Glutamatergic neuron (in vitro differentiated cells): ENCODE data around the gene MAB21L3. TPM values are rescaled to one million over a fixed set of nuclear protein-coding genes. Genes with fewer than 3 reads are reported as not detected.
A peak's percentile ranks its signal among the peaks of the same experiment; 100 is the strongest.

Source experiments
- DNase-seq: peaks from one replicate; pipeline ENCODE4 v3.0.0; 2022
- H3K27ac Mint-ChIP-seq: one replicate; pipeline ENCODE4 v1.8.0; 2020; ENCODE audit warnings: mild to moderate bottlenecking, mixed read lengths, inconsistent platforms; ENCODE audit not compliant: unreplicated experiment
- H3K27me3 Mint-ChIP-seq: one replicate; pipeline ENCODE4 v1.8.0; 2020; ENCODE audit warnings: mild to moderate bottlenecking, moderate library complexity, mixed read lengths, inconsistent platforms; ENCODE audit not compliant: unreplicated experiment
- H3K36me3 Mint-ChIP-seq: one replicate; pipeline ENCODE4 v1.8.0; 2020; ENCODE audit warnings: mild to moderate bottlenecking, mixed read lengths, inconsistent platforms; ENCODE audit not compliant: unreplicated experiment
- H3K4me1 Mint-ChIP-seq: one replicate; pipeline ENCODE4 v1.8.0; 2020; ENCODE audit warnings: mild to moderate bottlenecking, low read depth, mixed read lengths, inconsistent platforms; ENCODE audit not compliant: unreplicated experiment
- H3K4me3 Mint-ChIP-seq: one replicate; pipeline ENCODE4 v1.8.0; 2020; ENCODE audit warnings: mild to moderate bottlenecking, mixed read lengths, inconsistent platforms; ENCODE audit not compliant: unreplicated experiment
- H3K9me3 Mint-ChIP-seq: one replicate; pipeline ENCODE4 v1.8.0; 2020; ENCODE audit warnings: mild to moderate bottlenecking, moderate library complexity, mixed read lengths, inconsistent platforms; ENCODE audit not compliant: unreplicated experiment
- CTCF ChIP-seq: fragments of 200-600 bp; sonication (generic); IDR thresholded peaks from one replicate; pipeline ENCODE4 v1.5.0; 2021; ENCODE audit not compliant: partially characterized antibody, unreplicated experiment
- total RNA-seq: library from RNA; stranded (reverse); fragmentation: NEBNext Ultra II Directional; extraction: Animal tissue kit (Norgen Biotek cat#: 25700); gene quantifications from one replicate; pipeline ENCODE4 v1.2.1, GENCODE V29; 2021; ENCODE audit not compliant: unreplicated experiment

The MAB21L3 gene
- total RNA-seq, 1 donor from 2014 or later = 0.22 TPM

- no peak for DNase-seq
- TF ChIP-seq CTCF = no peak
- H3K27ac Mint-ChIP-seq = no peak overlapping the region
- H3K4me1 Mint-ChIP-seq = peaks cover 4% of the 10 kb centered on the region
- H3K27me3 Mint-ChIP-seq = peaks cover 4% of the 10 kb centered on the region
- H3K36me3 Mint-ChIP-seq = peaks cover 13% of the 10 kb centered on the region
- H3K4me3 Mint-ChIP-seq = peak overlapping the region; percentile 14
- H3K9me3 Mint-ChIP-seq = peaks cover 4% of the 10 kb centered on the region
Observed at GRCh38 chr1:116152950-116153691, 41.9 kb downstream of the MAB21L3 start.

DNA sequence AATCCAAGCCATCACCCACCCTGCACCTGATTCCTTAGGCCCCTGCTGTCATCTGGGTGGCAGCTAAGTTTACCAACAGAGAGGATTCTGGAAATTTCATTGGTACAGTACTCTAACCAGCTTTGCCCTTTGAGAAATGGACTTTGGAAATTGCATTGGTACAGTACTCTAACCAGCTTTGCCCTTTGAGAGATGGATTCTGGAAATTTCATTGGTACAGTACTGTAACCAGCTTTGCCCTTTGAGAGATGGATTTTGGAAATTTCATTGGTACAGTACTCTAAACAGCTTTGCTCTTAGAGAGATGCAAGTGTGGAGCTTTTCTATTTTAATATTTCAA, 42.5 kb downstream of the MAB21L3 start:
- no peak for DNase-seq
- no peak overlapping the region for H3K4me3 Mint-ChIP-seq
- no peak for TF ChIP-seq CTCF
- peaks cover 4% of the 10 kb centered on the region for H3K27me3 Mint-ChIP-seq
- H3K4me1 Mint-ChIP-seq = peaks cover 4% of the 10 kb centered on the region
- no peak overlapping the region for H3K27ac Mint-ChIP-seq
- peaks cover 13% of the 10 kb centered on the region for H3K36me3 Mint-ChIP-seq
- H3K9me3 Mint-ChIP-seq = peaks cover 2% of the 10 kb centered on the region

GRCh38 chr1:116154536-116154935, 43.3 kb downstream of the MAB21L3 start:
- H3K4me3 Mint-ChIP-seq = no peak overlapping the region
- H3K9me3 Mint-ChIP-seq = no peaks in the 10 kb centered on the region
- TF ChIP-seq CTCF = no peak
- no peak for DNase-seq
- no peaks in the 10 kb centered on the region for H3K27me3 Mint-ChIP-seq
- H3K4me1 Mint-ChIP-seq = no peaks in the 10 kb centered on the region
- H3K27ac Mint-ChIP-seq = no peak overlapping the region
- peaks cover 11% of the 10 kb centered on the region for H3K36me3 Mint-ChIP-seq

- Mint-ChIP-seq H3K36me3 (peaks cover 11% of the 10 kb centered on the region), H3K9me3 (no peaks in the 10 kb centered on the region), H3K27me3 (peaks cover 1% of the 10 kb centered on the region), H3K27ac (no peak overlapping the region), H3K4me1 (no peaks in the 10 kb centered on the region), H3K4me3 (no peak overlapping the region)
- no peak for TF ChIP-seq CTCF
- no peak for DNase-seq
Observed at GRCh38 chr1:116157096-116157495, 45.9 kb downstream of the MAB21L3 start.

DNA sequence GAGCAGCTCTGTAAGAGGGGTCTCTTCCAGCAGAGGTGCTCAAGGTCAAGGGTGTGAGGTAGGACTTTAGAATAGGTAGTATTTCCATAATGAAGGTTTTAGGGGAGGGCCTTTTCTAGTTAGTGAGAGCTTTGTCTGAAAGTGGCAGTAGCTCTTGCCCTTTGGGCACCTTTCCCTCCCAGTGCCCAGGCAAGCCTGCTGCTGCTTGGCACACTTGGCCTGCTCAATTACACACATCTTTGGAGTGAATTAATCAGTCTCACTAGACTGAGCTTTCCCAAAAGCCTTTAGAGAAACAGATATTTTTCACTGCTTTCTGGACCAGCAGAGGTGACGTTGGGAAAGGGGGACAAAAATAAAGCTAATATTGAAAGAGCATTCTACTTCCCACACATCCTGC, 48.0 kb downstream of the MAB21L3 start:
- no peak for TF ChIP-seq CTCF
- Mint-ChIP-seq H3K9me3 (peaks cover 1% of the 10 kb centered on the region), H3K27me3 (peaks cover 1% of the 10 kb centered on the region), H3K27ac (no peak overlapping the region), H3K4me1 (peaks cover 5% of the 10 kb centered on the region), H3K36me3 (peaks cover 11% of the 10 kb centered on the region), H3K4me3 (no peak overlapping the region)
- DNase-seq = no peak
